CD14-positive monocyte (primary cell): ENCODE data around the gene TAS1R2. TPM values are rescaled to one million over a fixed set of nuclear protein-coding genes. Genes with fewer than 3 reads are reported as not detected.
A peak's percentile ranks its signal among the peaks of the same experiment; 100 is the strongest.

Source experiments
- DNase-seq, 3 donors: peaks; one replicate each; pipeline ENCODE4 v3.0.0-alpha.2; 2011 to 2022
- H2AFZ ChIP-seq: 2 replicates; pipeline ENCODE4 v1.6.0; 2012; ENCODE audit warnings: mild to moderate bottlenecking, low read depth, low read length, inconsistent platforms; ENCODE audit not compliant: insufficient read depth, poor library complexity, severe bottlenecking
- H3K27ac ChIP-seq, 2 donors: 1 replicate in 1 of 2; 2 replicates in 1 of 2; pipeline ENCODE4 v1.5.1; 2012 to 2013; ENCODE audit warnings: low read length in 2 of 2, control low read depth in 1 of 2, inconsistent platforms in 1 of 2, low read depth in 1 of 2, mild to moderate bottlenecking in 1 of 2
- H3K27me3 ChIP-seq, 2 donors: one replicate each; pipeline versions ENCODE4 v1.6.0 to v1.6.1; 2011 to 2013; ENCODE audit warnings: low read length in 2 of 2; ENCODE audit not compliant: control insufficient read depth in 2 of 2, insufficient read depth in 2 of 2
- H3K36me3 ChIP-seq, 2 donors: replicated peaks in 1 of 2; 1 replicate in 1 of 2; 2 replicates in 1 of 2; pipeline versions ENCODE4 v1.5.1 to v1.6.1; 2012 to 2013; ENCODE audit warnings: low read length in 2 of 2, control low read depth in 1 of 2, inconsistent platforms in 1 of 2, mild to moderate bottlenecking in 1 of 2; ENCODE audit not compliant: insufficient read depth in 2 of 2, control insufficient read depth in 1 of 2
- H3K4me1 ChIP-seq, 2 donors: 1 replicate in 1 of 2; 2 replicates in 1 of 2; pipeline versions ENCODE4 v1.5.1 to v1.6.1; 2012 to 2013; ENCODE audit warnings: low read length in 2 of 2, control low read depth in 1 of 2, inconsistent platforms in 1 of 2, mild to moderate bottlenecking in 1 of 2, moderate library complexity in 1 of 2; ENCODE audit not compliant: insufficient read depth in 2 of 2, control insufficient read depth in 1 of 2
- H3K4me2 ChIP-seq: replicated peaks from 2 replicates; pipeline ENCODE3; 2012; ENCODE audit warnings: low read length, moderate library complexity, mild to moderate bottlenecking; ENCODE audit not compliant: poor library complexity, severe bottlenecking; ENCODE audit errors: extremely low read depth
- H3K4me3 ChIP-seq, 3 experiments: fragments of 200-600 bp in 1 of 3; sonication (generic) in 1 of 3; replicated peaks in 1 of 3; 1 replicate in 2 of 3; 2 replicates in 1 of 3; pipeline ENCODE4 v1.5.1; 2011 to 2013; ENCODE audit warnings: low read length in 3 of 3, mild to moderate bottlenecking in 3 of 3, control low read depth in 2 of 3, low read depth in 2 of 3, inconsistent platforms in 1 of 3, moderate library complexity in 1 of 3
- H3K79me2 ChIP-seq: 2 replicates; pipeline ENCODE4 v1.6.0; 2012; ENCODE audit warnings: mild to moderate bottlenecking, control low read depth, inconsistent platforms, low read length, moderate library complexity; ENCODE audit not compliant: insufficient read depth
- H3K9ac ChIP-seq: 2 replicates; pipeline ENCODE4 v1.6.0; 2017; ENCODE audit warnings: low read length, mild to moderate bottlenecking; ENCODE audit not compliant: insufficient read depth, poor library complexity, severe bottlenecking
- H3K9me3 ChIP-seq, 2 donors: replicated peaks in 1 of 2; 1 replicate in 1 of 2; 2 replicates in 1 of 2; pipeline versions ENCODE4 v1.5.1 to v1.6.1; 2012 to 2013; ENCODE audit warnings: low read length in 2 of 2, control low read depth in 1 of 2; ENCODE audit not compliant: control insufficient read depth in 1 of 2, insufficient read depth in 1 of 2
- H4K20me1 ChIP-seq: 2 replicates; pipeline ENCODE4 v1.6.0; 2012; ENCODE audit warnings: mild to moderate bottlenecking, low read length, control low read depth, moderate library complexity; ENCODE audit not compliant: insufficient read depth
- H3K27ac Mint-ChIP-seq, 7 donors: one replicate each; pipeline ENCODE4 v1.8.0; 2020; ENCODE audit warnings: mild to moderate bottlenecking in 7 of 7, mixed read lengths in 7 of 7, moderate library complexity in 6 of 7, inconsistent platforms in 2 of 7
- H3K27me3 Mint-ChIP-seq, 3 donors: one replicate each; pipeline ENCODE4 v1.8.0; 2021 to 2022; ENCODE audit warnings: low read depth in 3 of 3, mild to moderate bottlenecking in 3 of 3, mixed read lengths in 3 of 3, moderate library complexity in 3 of 3, inconsistent platforms in 1 of 3
- H3K36me3 Mint-ChIP-seq, 2 donors: one replicate each; pipeline ENCODE4 v1.8.0; 2020; ENCODE audit warnings: mixed read lengths in 2 of 2, inconsistent platforms in 1 of 2, mild to moderate bottlenecking in 1 of 2
- H3K4me1 Mint-ChIP-seq: one replicate; pipeline ENCODE4 v1.8.0; 2020; ENCODE audit warnings: mild to moderate bottlenecking, mixed read lengths
- H3K4me3 Mint-ChIP-seq, 2 donors: one replicate each; pipeline ENCODE4 v1.8.0; 2020; ENCODE audit warnings: mild to moderate bottlenecking in 2 of 2, mixed read lengths in 2 of 2, moderate library complexity in 1 of 2
- H3K9me3 Mint-ChIP-seq, 7 donors: one replicate each; pipeline ENCODE4 v1.8.0; 2020 to 2022; ENCODE audit warnings: mixed read lengths in 7 of 7, mild to moderate bottlenecking in 6 of 7, moderate library complexity in 6 of 7, inconsistent platforms in 2 of 7
- WGBS: methylation state at CpG from one replicate; pipeline ENCODE4 v1.1.5; 2013; ENCODE audit warnings: missing lambda C conversion rate; ENCODE audit not compliant: insufficient coverage; 5-methylcytosine and 5-hydroxymethylcytosine counted together
- intact Hi-C, 2 donors: fragments of 100-400 bp; cut with micrococcal nuclease; formaldehyde crosslinking; loops; one replicate each; pipeline versions ENCODE4 v1.15.0 to v1.15.1; 2023
- polyA plus RNA-seq, 3 donors: library from polyadenylated mRNA; depleted of rRNA in 1 of 3; unstranded in 2 of 3; stranded (reverse) in 1 of 3; fragments of 300-500 nt in 2 of 3; fragments of >200 nt in 1 of 3; fragmentation: Illumina TruSeq in 2 of 3; gene quantifications; 1 replicate in 2 of 3; 2 replicates in 1 of 3; pipeline ENCODE4 v1.2.3, GENCODE V29; 2012 to 2021
- small RNA-seq: library from RNA; depleted of rRNA; stranded (forward); fragments of <200 nt; gene quantifications from one replicate; pipeline ENCODE3, GENCODE V24; 2012; ENCODE audit warnings: low read depth; ENCODE audit not compliant: insufficient read length
- TF ChIP-seq, protein P1 (sequence below): fragments of 200-600 bp; IDR thresholded peaks from one replicate; pipeline ENCODE4 v1.8.0; 2022; ENCODE audit warnings: antibody characterized with exemption, mild to moderate bottlenecking

The TAS1R2 gene
- polyA plus RNA-seq, 3 donors, result not detected

- Histone ChIP-seq H4K20me1 (no peaks in the 10 kb centered on the region), H3K9ac (no peak overlapping the region), H3K4me2 (no peak overlapping the region), H3K4me3 (no peak overlapping the region), H3K79me2 (no peaks in the 10 kb centered on the region), H3K27me3 (peaks cover 0 to 2% of the 10 kb centered on the region in 2 donors), H2AFZ (no peak overlapping the region), H3K4me1 (no peaks in the 10 kb centered on the region), H3K27ac (no peak overlapping the region), H3K36me3 (no peaks in the 10 kb centered on the region), H3K9me3 (peaks cover 0 to 7% of the 10 kb centered on the region in 2 donors)
- intact Hi-C loops, result no loop called here
- H3K4me1 Mint-ChIP-seq, result no peaks in the 10 kb centered on the region
- peaks cover 0 to 7% (median 3%) of the 10 kb centered on the region in 7 donors for H3K9me3 Mint-ChIP-seq
- no peaks in the 10 kb centered on the region for H3K36me3 Mint-ChIP-seq
- no peak for DNase-seq
- no CpG with 5 or more reads among the region's 3 CpGs for WGBS
- H3K4me3 Mint-ChIP-seq, result no peak overlapping the region
- TF ChIP-seq, protein P1, sequence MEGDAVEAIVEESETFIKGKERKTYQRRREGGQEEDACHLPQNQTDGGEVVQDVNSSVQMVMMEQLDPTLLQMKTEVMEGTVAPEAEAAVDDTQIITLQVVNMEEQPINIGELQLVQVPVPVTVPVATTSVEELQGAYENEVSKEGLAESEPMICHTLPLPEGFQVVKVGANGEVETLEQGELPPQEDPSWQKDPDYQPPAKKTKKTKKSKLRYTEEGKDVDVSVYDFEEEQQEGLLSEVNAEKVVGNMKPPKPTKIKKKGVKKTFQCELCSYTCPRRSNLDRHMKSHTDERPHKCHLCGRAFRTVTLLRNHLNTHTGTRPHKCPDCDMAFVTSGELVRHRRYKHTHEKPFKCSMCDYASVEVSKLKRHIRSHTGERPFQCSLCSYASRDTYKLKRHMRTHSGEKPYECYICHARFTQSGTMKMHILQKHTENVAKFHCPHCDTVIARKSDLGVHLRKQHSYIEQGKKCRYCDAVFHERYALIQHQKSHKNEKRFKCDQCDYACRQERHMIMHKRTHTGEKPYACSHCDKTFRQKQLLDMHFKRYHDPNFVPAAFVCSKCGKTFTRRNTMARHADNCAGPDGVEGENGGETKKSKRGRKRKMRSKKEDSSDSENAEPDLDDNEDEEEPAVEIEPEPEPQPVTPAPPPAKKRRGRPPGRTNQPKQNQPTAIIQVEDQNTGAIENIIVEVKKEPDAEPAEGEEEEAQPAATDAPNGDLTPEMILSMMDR, result no peak
- peak overlapping the region in 1 of 7 donors; percentile 47 for H3K27ac Mint-ChIP-seq
- peaks cover 9 to 24% (median 16%) of the 10 kb centered on the region in 3 donors for H3K27me3 Mint-ChIP-seq
These were observed 66.7 kb downstream of the TAS1R2 start for GRCh38 chr1:18792747-18793146.

Small RNAs within 50 kb of the gene (small RNA-seq; reads per million reads assigned to genes)
- gene MIR1290 (not detected), gene MIR4695 (not detected)

Other genes with a start within 250 kb of the TAS1R2 start
- gene PAX7, start 228.8 kb downstream of the TAS1R2 start, polyA plus RNA-seq, result not detected
- 1 to 10 TPM; 4.8 to 7.8 (median 6.1) TPM for gene ALDH4A1, start 42.9 kb upstream of the TAS1R2 start, polyA plus RNA-seq
- gene IFFO2, start 97.0 kb upstream of the TAS1R2 start, polyA plus RNA-seq, result 10 to 100 TPM in 1 of 3 donors, under 1 TPM in 2; 0.78 to 17.5 (median 0.94) TPM